ENCODE results near the gene SEMA3A.

GRCh38 chr7:84112771-84113170, 81.8 kb downstream of the SEMA3A start:
- TF ChIP-seq, protein P1, sequence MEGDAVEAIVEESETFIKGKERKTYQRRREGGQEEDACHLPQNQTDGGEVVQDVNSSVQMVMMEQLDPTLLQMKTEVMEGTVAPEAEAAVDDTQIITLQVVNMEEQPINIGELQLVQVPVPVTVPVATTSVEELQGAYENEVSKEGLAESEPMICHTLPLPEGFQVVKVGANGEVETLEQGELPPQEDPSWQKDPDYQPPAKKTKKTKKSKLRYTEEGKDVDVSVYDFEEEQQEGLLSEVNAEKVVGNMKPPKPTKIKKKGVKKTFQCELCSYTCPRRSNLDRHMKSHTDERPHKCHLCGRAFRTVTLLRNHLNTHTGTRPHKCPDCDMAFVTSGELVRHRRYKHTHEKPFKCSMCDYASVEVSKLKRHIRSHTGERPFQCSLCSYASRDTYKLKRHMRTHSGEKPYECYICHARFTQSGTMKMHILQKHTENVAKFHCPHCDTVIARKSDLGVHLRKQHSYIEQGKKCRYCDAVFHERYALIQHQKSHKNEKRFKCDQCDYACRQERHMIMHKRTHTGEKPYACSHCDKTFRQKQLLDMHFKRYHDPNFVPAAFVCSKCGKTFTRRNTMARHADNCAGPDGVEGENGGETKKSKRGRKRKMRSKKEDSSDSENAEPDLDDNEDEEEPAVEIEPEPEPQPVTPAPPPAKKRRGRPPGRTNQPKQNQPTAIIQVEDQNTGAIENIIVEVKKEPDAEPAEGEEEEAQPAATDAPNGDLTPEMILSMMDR (IDR thresholded peaks at IDR 0.05) = no peak
- TF ChIP-seq POLR2A (IDR thresholded peaks at IDR 0.05) = no peak
- TF ChIP-seq EP300 (IDR thresholded peaks at IDR 0.05) = no peak

All from ovary (tissue), 3 donors.